Measurements from ENCODE around the gene CDCP1.
A peak's percentile ranks its signal among the peaks of the same experiment; 100 is the strongest.

The CDCP1 gene, protein sequence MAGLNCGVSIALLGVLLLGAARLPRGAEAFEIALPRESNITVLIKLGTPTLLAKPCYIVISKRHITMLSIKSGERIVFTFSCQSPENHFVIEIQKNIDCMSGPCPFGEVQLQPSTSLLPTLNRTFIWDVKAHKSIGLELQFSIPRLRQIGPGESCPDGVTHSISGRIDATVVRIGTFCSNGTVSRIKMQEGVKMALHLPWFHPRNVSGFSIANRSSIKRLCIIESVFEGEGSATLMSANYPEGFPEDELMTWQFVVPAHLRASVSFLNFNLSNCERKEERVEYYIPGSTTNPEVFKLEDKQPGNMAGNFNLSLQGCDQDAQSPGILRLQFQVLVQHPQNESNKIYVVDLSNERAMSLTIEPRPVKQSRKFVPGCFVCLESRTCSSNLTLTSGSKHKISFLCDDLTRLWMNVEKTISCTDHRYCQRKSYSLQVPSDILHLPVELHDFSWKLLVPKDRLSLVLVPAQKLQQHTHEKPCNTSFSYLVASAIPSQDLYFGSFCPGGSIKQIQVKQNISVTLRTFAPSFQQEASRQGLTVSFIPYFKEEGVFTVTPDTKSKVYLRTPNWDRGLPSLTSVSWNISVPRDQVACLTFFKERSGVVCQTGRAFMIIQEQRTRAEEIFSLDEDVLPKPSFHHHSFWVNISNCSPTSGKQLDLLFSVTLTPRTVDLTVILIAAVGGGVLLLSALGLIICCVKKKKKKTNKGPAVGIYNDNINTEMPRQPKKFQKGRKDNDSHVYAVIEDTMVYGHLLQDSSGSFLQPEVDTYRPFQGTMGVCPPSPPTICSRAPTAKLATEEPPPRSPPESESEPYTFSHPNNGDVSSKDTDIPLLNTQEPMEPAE

DNA sequence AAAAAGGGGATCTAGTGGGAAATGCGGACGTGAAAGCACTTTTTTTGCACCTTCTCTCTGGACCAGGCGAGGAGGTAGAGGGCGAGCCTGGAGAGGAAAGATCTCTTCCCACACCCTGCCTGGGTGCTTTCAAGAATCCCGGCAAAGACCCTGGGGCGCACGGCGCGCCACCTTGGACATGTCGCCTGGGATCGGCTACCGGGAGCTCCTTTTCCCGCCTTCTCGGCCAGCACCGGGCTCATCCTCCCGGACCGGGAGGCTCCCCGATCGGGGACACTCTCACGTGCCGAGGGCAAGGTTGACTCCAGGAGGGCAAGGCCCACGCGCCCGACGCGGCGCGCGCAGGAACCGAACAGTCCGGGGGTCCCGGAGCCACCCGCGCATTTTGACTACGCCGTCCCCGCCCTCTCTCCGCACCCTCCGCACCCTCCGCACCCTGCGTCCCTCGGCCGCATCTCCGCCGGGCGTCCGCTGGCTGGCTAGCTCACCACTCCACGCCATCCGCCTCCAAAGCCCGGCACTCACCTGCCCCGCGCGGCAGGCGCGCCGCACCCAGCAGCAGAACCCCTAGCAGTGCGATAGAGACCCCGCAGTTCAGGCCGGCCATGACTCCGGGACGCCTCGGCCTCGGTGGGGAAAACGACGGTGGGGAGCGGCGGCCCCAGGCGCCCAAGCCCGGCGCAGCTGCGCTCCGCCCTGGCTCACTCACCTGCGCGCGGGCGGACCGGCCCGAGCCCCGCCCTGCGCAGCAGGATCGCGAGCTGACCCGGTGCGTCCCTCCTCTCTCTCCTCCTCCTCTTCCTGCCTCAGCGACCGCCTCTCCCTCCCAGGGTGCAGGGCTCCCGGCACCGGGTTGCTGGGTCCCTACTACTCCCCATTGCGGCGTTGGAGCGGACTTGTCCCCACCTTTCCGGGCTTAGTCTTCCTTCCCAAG is at the start of gene CDCP1:
CDCP1 (minus strand) TSS at position 698 of the 934 bp plus-strand sequence; CDS start at position 607, 91 bp downstream.
- H3K4me3 ChIP-seq (ENCODE audit: control insufficient read depth, low read depth, low read length), result peak within 1 kb of the TSS; percentile 51
- DNase-seq (ENCODE audit: low read depth), result no peak
- TF ChIP-seq, protein P1, sequence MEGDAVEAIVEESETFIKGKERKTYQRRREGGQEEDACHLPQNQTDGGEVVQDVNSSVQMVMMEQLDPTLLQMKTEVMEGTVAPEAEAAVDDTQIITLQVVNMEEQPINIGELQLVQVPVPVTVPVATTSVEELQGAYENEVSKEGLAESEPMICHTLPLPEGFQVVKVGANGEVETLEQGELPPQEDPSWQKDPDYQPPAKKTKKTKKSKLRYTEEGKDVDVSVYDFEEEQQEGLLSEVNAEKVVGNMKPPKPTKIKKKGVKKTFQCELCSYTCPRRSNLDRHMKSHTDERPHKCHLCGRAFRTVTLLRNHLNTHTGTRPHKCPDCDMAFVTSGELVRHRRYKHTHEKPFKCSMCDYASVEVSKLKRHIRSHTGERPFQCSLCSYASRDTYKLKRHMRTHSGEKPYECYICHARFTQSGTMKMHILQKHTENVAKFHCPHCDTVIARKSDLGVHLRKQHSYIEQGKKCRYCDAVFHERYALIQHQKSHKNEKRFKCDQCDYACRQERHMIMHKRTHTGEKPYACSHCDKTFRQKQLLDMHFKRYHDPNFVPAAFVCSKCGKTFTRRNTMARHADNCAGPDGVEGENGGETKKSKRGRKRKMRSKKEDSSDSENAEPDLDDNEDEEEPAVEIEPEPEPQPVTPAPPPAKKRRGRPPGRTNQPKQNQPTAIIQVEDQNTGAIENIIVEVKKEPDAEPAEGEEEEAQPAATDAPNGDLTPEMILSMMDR (IDR thresholded peaks at IDR 0.05; ENCODE audit: control insufficient read depth, insufficient read depth, low read depth, low read length, missing control alignments), result no peak

DNA sequence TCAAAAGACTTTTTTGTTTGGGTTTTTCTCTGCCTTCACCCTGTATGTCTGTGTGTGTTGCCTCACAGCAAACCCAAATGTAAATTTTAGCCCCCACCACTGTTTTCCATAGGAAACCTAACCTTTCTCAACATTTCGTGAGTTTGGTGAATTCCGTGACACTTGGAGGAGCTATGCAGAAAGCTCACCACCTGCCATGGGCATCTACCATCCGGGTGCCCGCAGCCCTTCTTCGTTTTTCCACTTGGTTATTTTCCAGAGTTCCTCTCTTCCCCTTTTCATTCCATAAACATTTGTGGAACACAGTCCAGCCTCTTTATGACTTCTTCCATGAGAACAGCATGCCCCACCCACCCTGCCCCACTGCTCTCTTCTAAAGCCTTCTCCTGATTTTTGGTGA is 48.6 kb upstream of the CDCP1 start:
- TF ChIP-seq, protein P1 (IDR thresholded peaks at IDR 0.05; ENCODE audit: control insufficient read depth, insufficient read depth, low read depth, low read length, missing control alignments), result no peak
- no peak for DNase-seq (ENCODE audit: low read depth)
- H3K4me3 ChIP-seq (ENCODE audit: control insufficient read depth, low read depth, low read length), result no peak overlapping the region

DNA sequence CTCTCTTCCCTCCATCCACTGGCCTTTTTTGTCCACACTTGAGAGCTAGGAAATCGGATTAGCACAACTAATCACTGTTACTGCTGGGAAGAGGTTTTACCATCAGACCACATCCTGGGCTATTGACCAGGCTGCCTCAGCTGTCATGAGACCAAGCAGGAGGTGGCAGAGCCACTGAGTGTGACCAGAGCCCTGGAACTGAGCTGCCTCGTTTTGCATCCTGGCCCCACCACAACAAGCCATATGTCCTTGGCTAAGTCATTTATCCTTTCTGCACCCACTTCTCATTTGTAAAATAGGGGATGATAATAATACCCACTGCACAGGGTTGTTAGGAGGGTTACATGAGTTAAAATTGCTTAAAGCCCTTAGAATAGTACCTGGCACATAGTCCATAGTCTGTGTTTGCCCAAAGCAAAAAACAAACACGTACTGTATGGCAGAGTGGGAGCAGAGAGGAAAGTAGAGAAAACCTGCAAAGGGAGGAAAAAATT is 45.8 kb upstream of the CDCP1 start:
- H3K4me3 ChIP-seq (ENCODE audit: control insufficient read depth, low read depth, low read length), result no peak overlapping the region
- DNase-seq (ENCODE audit: low read depth), result no peak
- TF ChIP-seq, protein P1 (IDR thresholded peaks at IDR 0.05; ENCODE audit: control insufficient read depth, insufficient read depth, low read depth, low read length, missing control alignments), result no peak

DNA sequence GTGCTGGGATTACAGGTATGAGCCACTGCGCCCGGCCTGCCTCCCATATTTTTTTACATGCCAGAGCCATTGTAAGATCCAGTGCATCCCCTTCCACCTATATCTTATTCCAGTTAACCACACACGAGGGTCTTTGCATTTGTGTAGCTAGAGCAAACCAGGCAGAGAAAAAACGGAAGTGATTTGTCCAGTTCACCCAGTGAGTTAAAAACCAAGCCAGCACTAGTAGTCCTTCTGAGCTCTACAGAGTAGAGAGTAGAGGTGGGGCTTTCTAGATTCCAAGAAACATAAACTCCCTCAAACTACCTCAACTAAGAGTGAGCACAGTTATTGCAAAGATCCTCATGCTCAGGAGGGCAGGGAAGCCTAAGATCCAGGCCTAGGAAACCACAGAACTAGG is 45.2 kb upstream of the CDCP1 start:
- H3K4me3 ChIP-seq (ENCODE audit: control insufficient read depth, low read depth, low read length), result no peak overlapping the region
- TF ChIP-seq, protein P1 (IDR thresholded peaks at IDR 0.05; ENCODE audit: control insufficient read depth, insufficient read depth, low read depth, low read length, missing control alignments), result no peak
- DNase-seq (ENCODE audit: low read depth), result no peak

DNA sequence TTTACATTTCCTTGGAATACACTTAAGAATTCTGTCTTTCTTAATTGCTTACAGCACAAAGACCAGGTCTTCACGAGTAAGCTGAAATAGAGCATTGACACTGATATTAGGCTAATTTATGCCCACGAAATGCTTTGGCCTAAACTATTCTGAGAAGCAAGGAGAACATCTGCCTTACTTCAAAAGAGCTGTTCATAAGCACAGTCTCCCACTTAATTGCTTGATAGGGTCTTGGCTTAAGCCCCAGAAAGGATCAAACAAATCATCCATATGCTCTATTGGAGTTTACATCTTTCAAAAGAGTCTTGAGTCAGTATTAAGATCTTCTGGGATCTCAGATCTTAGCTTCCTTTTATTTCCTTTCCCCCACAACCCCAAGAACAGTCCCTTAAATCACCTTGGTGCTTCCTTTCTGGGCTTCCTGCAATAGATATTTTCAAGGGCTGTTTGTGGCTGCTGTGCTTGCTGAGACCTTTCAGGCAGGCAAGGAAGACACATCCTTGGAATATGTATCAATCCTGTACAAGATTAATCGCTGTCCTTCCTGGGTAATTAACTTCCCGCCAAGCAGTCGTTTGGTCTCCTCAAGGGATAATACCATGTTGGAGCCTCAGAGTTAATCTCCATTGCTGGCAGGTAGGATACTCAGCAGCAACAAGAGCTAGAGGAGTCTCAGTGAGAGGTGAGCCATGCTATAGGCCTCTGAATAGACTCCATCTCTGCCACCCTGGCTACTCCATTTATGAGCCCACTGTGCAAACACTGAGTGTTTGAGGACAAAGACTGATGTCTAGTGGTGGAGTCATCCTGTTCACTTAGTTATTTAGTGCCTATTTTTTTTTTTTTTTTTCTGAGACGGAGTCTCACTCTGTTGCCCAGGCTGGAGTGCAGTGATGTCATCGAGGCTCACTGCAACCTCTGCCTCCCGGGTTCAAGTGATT is 42.8 kb upstream of the CDCP1 start:
- no peak overlapping the region for H3K4me3 ChIP-seq (ENCODE audit: control insufficient read depth, low read depth, low read length)
- no peak for DNase-seq (ENCODE audit: low read depth)
- TF ChIP-seq, protein P1 (IDR thresholded peaks at IDR 0.05; ENCODE audit: control insufficient read depth, insufficient read depth, low read depth, low read length, missing control alignments), result no peak
